Ureter (tissue), 1 donor: Measurements from ENCODE around the gene DNAH1. TPM values are rescaled to one million over a fixed set of nuclear protein-coding genes. Genes with fewer than 3 reads are reported as not detected.
"Not testable (repeated sequence)": the region's sequence is repeated elsewhere in the genome, so short reads cannot be mapped to it uniquely, and the experiment has no call there.

ENCODE experiments used
- DNase-seq: peaks from one replicate; pipeline ENCODE4 v3.0.0-alpha.2; 2020; ENCODE audit warnings: low spot score
- total RNA-seq: library from RNA; stranded (reverse); gene quantifications from one replicate; pipeline ENCODE4 v1.2.4, GENCODE V29; 2023
- donor health status: DM: yes; HTN: yes; CAD: no.

DNAH1 gene
- total RNA-seq = 16.6 TPM

DNA sequence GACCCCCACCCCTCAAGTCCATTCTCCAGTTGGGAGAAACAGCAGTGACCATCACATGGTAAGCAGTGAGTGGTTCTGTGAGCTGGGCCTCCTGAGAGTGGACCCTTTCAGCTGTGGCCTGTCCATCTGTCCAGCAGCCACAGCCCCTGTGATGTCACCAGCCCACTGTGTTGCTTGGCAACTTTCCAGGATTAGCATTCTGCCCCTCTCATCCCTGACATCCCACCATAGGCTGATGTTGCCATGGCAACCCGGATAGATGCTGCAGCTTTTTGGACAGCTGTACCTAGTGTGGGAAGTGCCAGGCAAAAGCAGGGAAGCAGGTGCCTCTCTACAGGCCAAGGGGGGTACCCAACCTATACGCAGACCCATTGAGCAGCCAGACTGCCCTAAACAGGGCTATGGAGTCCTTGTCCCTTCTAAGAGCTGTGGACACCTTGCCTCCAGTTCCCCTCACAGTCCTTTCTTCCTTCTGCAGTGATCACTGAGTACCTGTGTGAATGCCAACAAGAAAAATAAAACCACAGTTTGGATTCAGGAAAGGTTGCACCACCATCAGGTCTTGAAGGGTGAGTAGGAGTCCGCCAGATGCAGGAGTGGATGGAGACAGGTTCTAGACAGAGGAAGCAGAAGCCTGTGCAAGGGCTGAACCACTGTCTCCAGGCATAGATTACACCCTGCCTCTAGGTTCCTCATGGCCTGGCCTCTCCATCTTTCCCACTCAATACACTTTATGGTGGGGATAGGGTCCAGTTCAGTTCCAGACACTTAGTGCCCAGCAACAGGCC, at the start of gene DNAH1:
TSS of gene DNAH1 (plus strand) at position 343 of the 788 bp plus-strand sequence. CDS start 6,124 bp downstream, outside the sequence.
- DNase-seq = no peak

DNA sequence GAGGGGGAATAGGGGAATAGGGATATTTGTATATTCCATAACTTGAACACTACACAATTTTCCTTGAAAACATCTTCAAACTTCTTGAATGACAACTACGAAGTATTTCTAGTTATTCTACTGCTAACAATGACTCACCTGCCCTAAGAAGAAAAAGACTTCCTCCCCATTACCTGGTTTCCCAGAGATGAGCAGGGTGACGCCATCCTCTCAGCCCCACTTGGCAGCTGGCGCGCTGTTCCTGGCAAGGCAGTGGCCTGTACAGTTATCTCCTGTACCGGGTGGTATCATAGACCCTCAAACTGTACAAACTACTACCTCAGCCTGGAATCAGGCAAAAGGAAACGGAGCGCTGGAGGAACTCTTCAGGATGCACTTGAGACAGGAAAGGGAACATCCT, 48.1 kb upstream of the DNAH1 start:
- no peak for DNase-seq

DNA sequence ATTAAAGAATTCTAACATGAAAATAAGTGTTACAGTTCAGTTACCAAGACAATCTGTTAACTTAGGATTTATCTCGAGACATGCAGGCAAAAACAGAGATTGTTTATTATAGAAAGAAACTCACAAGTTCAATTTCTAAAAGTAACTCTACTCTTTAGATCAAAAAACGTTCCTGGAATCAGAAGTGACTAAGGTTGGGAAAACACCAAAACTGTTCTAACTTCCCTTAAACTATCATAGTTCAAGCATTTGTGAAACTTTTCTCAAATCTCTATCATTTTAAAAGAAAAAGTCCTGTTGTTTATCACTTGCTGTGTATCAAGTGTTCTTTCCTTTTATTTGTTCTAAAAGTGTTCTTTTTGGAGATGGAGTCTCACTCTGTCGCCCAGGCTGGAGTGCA, 46.3 kb upstream of the DNAH1 start:
- no peak for DNase-seq

DNA sequence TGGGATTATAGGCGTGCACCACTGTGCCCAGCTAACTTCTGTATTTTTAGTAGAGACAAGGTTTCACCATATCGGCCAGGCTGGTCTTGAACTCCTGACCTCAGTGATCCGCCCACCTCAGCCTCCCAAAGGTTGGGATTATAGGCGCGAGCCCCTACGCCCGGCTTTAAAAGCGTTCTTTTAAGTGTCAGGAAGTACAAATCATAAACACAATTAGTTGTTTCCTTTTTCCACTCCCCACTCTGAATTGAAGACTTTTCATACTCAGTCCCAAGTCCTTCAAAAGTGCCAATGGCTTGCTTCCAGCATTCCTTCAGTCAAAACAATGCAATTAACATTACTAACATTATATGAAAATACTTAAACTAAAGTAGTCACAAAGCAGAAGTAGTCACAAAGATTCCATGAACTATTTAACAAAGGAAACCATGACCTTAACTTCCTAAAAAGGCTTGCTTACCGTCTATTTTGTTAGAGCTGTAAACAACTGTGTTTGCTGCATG, 45.8 kb upstream of the DNAH1 start:
- DNase-seq = no peak

DNA sequence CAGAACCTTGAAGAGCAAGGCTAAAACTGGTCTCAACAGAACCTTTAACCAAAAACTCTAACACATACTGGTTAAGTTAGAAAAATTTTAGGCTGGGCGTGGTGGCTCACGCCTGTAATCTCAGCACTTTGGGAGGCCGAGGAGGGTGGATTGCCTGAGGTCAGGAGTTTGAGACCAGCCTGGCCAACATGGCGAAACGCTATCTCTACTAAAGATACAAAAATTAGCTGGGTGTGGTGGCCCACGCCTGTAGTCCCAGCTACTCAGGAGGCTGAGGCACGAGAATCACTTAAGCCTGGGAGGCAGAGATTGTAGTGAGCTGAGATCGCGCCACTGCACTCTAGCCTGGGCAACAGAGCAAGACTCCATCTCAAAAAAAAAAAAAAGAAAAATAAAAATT, 43.9 kb upstream of the DNAH1 start:
- not testable (repeated sequence) for DNase-seq

DNA sequence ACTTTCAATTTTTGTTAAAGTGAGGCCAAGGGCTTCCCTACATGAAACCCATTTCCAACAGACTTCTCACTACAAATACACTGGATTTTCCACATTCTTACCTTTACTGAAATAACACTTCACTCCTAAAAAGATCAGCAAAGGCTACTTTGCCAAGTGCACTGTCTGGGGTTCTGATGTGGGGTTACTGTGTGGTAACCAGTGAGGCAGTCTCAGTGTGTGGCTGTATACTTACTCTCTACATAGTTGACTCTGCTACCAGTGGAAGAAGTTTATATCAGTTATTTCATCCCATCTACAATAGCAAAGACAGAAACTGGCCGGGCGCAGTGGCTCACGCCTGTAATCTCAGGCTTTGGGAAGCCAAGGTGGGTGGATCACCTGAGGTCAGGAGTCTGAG, 43.3 kb upstream of the DNAH1 start:
- no peak for DNase-seq

DNA sequence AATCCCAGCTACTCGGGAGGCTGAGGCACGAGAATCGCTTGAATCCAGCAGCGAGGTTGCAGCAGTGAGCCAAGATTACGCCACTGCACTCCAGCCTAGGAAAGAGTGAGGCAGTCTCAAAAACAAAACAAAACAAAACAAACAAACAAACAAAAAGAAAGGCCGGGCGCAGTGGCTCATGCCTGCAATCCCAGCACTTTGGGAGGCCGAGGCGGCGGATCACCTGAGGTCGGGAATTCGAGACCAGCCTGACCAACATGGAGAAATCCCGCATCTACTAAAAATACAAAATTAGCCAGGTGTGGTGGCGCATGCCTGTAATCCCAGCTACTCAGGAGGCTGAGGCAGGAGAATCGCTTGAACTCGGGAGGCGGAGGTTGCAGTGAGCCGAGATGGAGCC, 41.3 kb upstream of the DNAH1 start:
- DNase-seq = not testable (repeated sequence)

DNA sequence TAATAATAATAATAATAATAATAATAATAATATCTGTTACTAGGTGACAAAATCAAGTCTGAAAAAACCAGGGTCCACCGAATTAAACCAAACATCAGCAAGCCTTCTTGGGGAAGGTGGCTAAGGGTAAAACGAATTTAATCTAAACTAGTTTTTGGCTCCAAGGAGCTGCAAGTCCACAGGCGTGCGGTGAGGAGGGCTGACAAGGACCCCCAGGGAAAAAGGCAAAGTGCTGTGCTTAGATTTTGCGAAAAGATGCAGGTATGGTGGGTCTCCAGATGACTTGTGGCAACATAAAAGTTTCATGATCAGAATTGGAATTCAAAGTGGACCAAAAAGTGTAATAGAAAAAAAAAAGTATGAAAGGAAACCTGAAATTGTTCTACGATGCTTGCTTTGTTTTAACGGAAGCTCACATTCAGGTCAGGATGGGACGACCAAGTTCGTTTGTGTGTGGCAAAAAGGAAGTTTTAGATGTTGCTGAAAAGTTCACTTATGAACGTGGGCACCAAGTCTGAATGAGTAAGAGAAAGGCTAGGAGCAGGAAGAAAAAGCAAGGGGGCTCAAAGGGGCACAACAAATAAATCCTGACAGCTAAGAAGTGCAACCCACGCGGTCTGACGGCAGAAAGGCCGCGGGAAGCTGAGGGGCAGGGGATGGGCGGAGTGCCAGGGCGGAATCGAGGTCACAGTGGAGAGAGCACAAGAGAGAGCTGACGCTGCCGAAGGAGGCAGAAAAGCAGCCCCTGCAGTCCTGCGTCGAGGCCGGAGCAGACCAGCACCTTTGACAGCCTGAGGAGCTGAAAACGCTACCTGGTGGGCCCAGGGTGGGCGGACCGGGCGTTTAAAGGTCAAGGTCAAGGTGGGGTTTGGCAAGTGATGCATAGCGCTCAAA, 38.8 kb upstream of the DNAH1 start:
- peak; percentile 86 for DNase-seq

DNA sequence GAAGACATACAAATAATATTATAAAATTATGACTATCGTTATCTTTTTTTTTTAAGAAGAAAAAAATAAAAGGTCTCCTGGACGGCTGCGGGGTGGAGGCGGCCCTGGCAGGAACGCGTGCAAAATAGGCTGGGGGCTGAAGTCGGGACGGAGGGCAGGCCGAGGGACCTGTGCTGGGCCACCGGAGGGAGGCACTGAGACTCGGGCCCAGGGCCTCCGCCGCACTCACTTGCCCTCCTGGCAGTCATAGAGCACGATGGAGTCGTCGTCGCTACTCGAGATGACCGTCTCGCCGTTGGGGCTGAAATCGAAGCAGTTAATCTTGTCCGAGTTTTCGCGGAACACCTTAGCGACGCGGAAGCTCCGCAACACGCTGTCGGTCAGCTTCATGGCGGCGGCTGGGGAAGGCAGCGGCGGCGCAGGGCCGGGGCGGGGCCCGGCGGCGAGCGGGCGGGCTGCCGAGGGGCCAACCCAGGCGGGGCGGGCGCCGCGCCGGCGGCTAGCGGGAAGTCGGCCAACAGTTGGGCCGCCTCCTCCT, 38.1 kb upstream of the DNAH1 start:
- DNase-seq = no peak

DNA sequence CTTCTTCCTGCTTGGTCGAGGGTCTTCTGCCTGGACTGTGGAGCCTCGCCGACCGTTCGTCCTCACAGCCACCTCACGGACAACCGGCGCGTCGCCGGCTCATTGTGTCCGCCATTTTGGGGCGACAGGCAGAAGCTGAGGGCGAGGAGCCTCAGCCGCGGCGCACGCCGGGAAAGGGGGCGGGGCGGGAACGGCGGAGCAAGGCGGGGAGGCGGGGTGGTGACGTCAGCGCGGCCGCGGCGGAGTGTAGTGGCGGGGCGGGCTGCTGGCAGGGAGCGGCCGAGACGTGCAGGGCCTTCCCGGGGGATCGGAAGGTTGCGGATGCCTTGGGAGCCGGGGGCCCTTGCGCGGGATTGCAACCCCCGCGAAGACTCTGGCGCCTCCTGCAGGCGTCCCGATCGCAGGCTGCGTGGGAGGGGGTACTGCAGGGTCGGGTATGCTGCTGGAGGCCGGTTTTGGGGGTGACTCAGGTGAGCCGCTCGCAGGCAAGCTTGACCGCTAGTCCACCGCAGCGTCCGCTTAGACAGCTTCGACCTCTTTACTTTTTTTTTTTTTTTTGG, 37.5 kb upstream of the DNAH1 start, which contains the start of gene WDR82:
TSS of gene WDR82 (minus strand) at position 140 of the 560 bp plus-strand sequence. CDS start 288 bp downstream, outside the sequence.
- DNase-seq = peak; percentile 98

DNA sequence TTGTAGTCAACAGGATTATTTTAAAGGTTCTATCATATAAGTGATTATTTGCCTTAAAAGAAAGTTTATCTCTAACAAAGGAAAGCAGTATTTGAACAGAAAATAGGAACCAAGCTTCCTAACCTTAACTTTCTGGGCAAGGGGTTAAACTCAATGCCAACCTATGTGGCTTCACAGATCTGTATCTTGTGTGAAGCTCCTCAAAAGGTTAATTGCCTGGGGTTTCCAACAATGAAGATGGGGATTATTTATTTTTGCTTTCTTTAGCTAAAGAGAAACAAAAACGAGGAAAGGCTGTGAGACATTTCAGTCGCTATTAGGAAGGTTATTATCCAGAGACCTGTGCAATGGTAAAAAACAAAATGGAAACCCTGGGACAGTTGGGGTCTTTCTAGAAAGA, 36.5 kb upstream of the DNAH1 start:
- DNase-seq = no peak

DNA sequence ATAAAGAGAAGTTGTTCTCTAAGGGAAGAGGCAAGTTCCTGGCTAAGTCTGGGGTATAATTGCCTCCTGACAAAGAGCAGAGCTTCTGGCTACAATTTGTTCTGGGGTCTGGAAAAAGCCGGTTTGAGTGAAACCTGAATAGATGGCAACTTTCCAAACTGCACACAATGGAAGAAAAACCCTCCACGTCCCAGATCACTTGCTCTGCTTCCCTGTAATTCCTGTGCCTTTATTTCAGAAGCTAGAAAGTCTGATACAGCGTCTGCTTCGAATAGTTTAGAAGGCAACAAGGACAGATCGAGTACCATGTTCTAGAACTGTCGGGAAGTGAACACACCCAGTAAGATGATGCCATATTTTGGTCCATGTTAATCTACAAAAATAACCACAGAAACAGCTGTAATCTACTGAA, 36.1 kb upstream of the DNAH1 start:
- no peak for DNase-seq

DNA sequence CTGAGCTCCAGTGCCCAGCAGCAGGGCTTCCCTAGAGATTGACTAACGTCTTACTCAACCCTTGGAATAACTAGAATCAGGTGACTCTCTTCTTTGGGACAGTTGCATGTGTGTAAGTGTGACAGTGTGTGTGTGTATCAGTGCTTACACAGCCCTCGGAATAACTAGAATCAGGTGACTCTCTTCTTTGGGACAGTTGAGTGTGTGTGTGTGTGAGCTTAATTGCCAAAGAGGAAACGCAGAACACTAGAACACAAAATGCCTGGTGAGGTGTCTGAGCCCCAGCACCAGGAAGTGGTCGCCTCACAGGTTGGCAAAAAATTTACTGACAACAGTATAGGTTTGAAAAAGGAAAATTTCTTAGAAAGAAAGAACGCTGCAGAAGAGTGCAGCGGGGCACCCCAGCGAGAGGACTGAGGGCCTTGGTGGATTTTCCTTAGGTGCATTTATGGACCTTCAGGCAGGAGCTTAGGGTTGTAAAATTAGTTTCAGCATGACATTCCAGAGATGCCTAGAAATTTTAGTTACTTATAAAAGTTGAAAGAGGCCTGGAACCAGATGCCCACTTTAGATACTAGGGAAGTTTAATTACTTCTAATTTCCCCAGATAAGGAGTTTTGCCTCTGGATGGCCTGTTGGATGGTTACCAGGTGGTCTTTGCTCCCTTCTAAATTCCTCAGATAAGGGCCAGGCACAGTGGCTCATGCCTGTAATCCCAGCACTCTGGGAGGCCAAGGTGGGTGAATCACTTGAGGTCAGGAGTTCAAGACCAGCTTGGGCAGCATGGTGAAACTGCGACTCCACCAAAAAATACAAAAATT, 33.9 kb upstream of the DNAH1 start:
- DNase-seq = no peak

DNA sequence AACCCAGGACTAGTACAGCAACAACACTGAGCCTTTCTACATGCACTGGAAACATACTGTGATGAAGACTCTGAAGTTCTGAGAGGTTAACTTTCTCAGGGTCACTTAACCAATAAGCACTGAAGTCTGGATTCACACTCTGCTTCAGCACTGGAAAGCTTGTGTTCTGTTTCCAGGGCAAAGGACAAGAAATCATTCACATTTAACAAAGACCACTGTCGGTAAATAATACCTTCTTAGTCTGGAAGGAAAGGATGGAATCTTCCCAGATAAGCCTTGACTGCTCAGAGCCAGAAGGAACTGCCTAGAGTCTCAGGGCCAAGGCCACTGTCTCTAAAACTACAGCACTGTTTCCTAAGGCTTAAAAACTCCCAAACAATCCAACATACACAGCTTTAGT, 32.8 kb upstream of the DNAH1 start:
- no peak for DNase-seq

DNA sequence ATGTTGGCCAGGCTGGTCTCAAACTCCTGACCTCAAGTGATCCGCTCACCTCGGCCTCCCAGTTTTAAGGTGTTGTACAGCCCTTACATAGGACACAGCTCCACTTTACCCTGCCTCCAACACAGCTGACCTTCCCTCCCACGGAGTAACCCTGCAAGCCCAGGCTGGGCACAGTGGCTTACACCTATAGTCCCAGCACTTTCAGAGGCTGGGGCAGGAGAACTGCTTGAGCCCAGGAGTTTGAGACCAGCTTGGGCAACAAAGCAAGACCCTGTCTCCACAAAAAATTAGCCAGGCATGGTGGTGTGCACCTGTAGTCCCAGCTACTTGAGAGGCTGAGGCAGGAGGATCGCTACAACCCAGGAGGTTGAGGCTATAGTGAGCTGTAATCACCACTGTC, 32.1 kb upstream of the DNAH1 start:
- DNase-seq = not testable (repeated sequence)

DNA sequence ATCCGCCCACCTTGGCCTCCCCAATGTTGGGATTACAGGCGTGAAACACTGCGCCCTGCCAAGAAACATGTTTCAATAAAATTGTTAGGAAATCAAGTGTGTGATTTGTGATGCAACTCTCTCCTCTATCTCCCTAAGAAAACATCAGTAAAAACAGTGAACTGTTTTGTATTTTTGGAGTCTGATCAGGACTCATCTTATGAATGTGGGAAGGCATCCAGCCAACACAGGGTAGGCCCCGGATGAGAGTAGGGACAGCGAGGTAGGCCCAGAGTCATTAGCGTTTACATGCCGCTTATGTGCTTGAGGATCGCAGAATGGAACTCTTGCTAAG, 29.4 kb upstream of the DNAH1 start:
- DNase-seq = no peak

DNA sequence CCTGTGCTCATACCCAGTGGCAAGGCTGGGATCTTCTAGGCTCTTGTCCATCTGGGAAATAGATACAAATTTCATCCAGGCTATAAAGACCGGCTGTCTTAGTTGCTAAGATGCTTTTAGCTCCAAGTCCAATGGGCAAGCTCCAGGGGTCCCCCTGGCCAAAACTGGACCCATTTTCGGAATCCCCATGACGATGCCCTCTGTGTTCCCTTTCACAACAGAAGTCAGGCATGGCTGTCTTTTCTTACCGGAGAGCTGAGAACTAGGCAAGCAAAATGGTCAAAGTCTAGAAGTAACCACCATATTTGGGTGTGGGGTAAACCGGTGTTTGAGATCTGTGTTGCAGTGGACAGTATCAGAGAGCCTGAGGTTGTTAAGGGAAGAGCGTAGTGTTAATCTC, 27.4 kb upstream of the DNAH1 start:
- DNase-seq = no peak

DNA sequence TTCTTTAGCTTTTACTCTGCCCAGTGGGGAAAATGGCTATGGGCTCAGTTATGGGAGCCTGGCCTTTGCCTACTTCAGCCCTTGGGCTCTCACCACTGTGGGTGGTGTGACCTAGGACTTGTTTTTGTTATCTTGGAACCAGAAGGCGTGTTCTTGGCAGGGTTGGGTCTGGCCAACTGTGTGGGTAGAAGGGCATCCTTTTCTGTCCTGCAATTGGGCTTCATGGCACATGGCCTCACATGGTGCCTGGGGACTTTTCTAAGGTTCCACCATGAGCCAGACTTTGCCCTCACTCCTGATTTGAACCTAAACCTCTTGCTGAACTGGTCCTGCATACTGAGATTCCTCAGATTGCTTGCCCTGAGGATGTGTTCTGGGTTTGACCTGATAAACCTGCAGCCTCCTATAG, 26.8 kb upstream of the DNAH1 start:
- no peak for DNase-seq

DNA sequence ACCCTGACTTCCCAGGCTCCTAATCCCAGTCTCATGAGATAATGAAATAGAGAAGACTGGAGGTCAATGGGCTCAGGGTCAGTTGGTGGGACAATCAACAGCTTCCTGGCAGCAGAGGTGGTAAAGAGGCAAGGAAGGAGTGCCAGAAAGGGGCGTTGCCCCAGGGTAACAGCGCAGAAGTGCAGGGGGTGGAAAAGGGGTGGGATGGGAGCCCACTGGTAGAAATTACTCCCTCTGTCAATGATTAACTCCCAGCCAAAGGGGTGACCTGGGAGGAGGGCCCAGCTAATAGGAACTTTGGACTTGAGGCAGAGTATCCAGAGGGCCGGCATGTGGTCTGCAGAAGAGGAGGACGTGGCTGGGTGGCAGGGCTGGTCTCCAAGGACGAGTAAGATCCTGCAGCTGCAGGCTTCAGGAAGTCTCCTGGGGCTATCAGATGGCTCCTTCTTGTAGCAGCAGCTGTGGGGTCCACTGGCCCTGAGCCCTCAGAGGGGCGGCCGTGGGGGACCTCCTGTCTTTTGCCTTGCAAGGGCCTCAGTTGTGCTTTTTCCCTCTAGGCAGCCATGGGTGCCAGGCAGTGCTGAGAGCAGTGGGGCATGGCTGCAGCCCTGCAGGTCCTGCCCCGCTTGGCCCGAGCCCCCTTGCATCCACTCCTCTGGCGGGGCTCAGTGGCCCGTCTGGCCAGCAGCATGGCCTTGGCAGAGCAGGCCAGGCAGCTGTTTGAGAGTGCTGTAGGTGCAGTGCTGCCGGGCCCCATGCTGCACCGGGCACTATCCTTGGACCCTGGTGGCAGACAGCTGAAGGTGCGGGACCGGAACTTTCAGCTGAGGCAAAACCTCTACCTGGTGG, 26.1 kb upstream of the DNAH1 start:
- no peak for DNase-seq
